SU-DHL-6 (cell line): Measurements from ENCODE around the gene ATP13A3.

ENCODE experiments used
- EZH2phosphoT487 ChIP-seq: fragments of 200-600 bp; sonication (generic), shearing (Covaris generic); conservative IDR thresholded peaks from 2 replicates; pipeline ENCODE4 v1.6.1; 2018; ENCODE audit warnings: mild to moderate bottlenecking, antibody characterized with exemption, low read length, moderate library complexity, mixed read lengths
- TF ChIP-seq, protein P1 (sequence below): fragments of 200-600 bp; sonication (generic); IDR thresholded peaks from one replicate; pipeline ENCODE4 v1.5.1; 2017; ENCODE audit warnings: antibody characterized with exemption, mild to moderate bottlenecking, low read length, moderate library complexity; ENCODE audit not compliant: insufficient read depth, poor library complexity, severe bottlenecking

DNA sequence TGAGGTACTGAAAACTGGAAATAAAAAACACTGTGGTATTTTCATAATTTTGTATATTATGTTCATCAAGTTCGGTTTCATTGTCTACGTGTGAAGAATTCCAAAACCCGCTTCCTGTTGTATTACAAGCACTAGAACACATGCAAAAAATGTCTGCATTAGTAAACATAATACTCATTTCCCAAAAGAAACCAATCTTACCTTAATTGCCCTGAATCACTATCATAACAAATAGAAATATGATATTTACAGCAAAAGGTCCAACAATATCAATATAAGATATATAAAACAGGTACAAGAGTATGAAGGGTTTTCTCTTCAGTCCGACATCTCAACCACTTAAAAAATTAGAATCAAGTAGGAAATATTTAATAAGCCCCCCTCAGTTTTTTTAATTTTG is 61.4 kb downstream of the ATP13A3 start:
- TF ChIP-seq, protein P1, sequence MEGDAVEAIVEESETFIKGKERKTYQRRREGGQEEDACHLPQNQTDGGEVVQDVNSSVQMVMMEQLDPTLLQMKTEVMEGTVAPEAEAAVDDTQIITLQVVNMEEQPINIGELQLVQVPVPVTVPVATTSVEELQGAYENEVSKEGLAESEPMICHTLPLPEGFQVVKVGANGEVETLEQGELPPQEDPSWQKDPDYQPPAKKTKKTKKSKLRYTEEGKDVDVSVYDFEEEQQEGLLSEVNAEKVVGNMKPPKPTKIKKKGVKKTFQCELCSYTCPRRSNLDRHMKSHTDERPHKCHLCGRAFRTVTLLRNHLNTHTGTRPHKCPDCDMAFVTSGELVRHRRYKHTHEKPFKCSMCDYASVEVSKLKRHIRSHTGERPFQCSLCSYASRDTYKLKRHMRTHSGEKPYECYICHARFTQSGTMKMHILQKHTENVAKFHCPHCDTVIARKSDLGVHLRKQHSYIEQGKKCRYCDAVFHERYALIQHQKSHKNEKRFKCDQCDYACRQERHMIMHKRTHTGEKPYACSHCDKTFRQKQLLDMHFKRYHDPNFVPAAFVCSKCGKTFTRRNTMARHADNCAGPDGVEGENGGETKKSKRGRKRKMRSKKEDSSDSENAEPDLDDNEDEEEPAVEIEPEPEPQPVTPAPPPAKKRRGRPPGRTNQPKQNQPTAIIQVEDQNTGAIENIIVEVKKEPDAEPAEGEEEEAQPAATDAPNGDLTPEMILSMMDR = no peak
- no peak for TF ChIP-seq EZH2phosphoT487
